HFF-Myc (cell line): Measurements from ENCODE around the gene PCDHGA5.
"Not testable (repeated sequence)": the region's sequence is repeated elsewhere in the genome, so short reads cannot be mapped to it uniquely, and the experiment has no call there.

Experiments
- DNase-seq: peaks from one replicate; pipeline ENCODE4 v3.0.0-alpha.2; 2011; ENCODE audit warnings: low read depth; ENCODE audit errors: extremely low read depth
- H3K4me3 ChIP-seq: replicated peaks from 2 replicates; pipeline ENCODE4 v1.5.1; 2011; ENCODE audit warnings: low read depth, mild to moderate bottlenecking, control low read depth, low read length
- CTCF ChIP-seq: IDR thresholded peaks from 2 replicates; pipeline ENCODE4 v1.5.1; 2012; ENCODE audit warnings: mild to moderate bottlenecking, low read depth, low read length, control low read depth; ENCODE audit errors: missing control alignments

The PCDHGA5 gene

GRCh38 chr5:141399555-141400258 is 35.7 kb downstream of the PCDHGA5 start:
- no peak overlapping the region for H3K4me3 ChIP-seq
- no peak for TF ChIP-seq CTCF
- DNase-seq: no peak

GRCh38 chr5:141402553-141403243 is 38.7 kb downstream of the PCDHGA5 start, which contains the start of gene PCDHGA9:
Gene PCDHGA9, plus strand, starts transcription at chr5:141402778. Its CDS starts 175 bp downstream, at chr5:141402953.
- TF ChIP-seq CTCF: peak; percentile 41
- DNase-seq: no peak
- peak within 1 kb of the TSS; percentile 31 for H3K4me3 ChIP-seq

- no peak overlapping the region; the same call in 1 of the 2 replicates for H3K4me3 ChIP-seq
- no peak for TF ChIP-seq CTCF
- no peak for DNase-seq
Observed at GRCh38 chr5:141403387-141403786, 39.4 kb downstream of the PCDHGA5 start.

- peak; percentile 56 for TF ChIP-seq CTCF
- DNase-seq: not testable (repeated sequence)
- H3K4me3 ChIP-seq: peak within 1 kb of the TSS; percentile 20; the same call in 1 of the 2 replicates
Observed at GRCh38 chr5:141407790-141408505, 44.0 kb downstream of the PCDHGA5 start, which contains the start of gene PCDHGB6. Gene PCDHGB6, plus strand, starts transcription at chr5:141408021. Its CDS starts 182 bp downstream, at chr5:141408203.

- no peak for DNase-seq
- H3K4me3 ChIP-seq: no peak overlapping the region
- no peak for TF ChIP-seq CTCF
Observed at GRCh38 chr5:141409598-141410306, 45.8 kb downstream of the PCDHGA5 start.

- no peak overlapping the region for H3K4me3 ChIP-seq
- TF ChIP-seq CTCF: no peak
- DNase-seq: no peak
Observed at GRCh38 chr5:141411575-141411974, 47.6 kb downstream of the PCDHGA5 start.
